Measurements from ENCODE around the gene H2AZ2.

H2AZ2 gene

GRCh38 chr7:44798649-44799305 lies 49.1 kb downstream of the H2AZ2 start:
- TF ChIP-seq POU6F1 (CRISPR knock-in tag; IDR thresholded peaks at IDR 0.05; ENCODE audit: borderline replicate concordance, low read depth) (no peak), GLIS3 (CRISPR knock-in tag; IDR thresholded peaks at IDR 0.05) (0 out of 2 replicates have a peak, but pooled peaks have one; percentile 8), CREB5 (CRISPR knock-in tag; IDR thresholded peaks at IDR 0.05; ENCODE audit: low read depth) (no peak), CSDC2 (CRISPR knock-in tag; IDR thresholded peaks at IDR 0.05) (no peak), ZC3H10 (CRISPR knock-in tag; IDR thresholded peaks at IDR 0.05) (no peak)
- ATAC-seq: no peak

GRCh38 chr7:44797329-44798258 lies 50.3 kb downstream of the H2AZ2 start:
- no peak for TF ChIP-seq ZFP3 (CRISPR knock-in tag; IDR thresholded peaks at IDR 0.05)
- no peak for TF ChIP-seq ARNTL (CRISPR knock-in tag; IDR thresholded peaks at IDR 0.05; ENCODE audit: borderline replicate concordance, low read depth)
- TF ChIP-seq ZNF565 (CRISPR knock-in tag; conservative IDR thresholded peaks at IDR 0.05; ENCODE audit: low read depth): no peak
- TF ChIP-seq CSRNP3 (CRISPR knock-in tag; IDR thresholded peaks at IDR 0.05): peak; percentile 2
- TF ChIP-seq BACH2 (CRISPR knock-in tag; IDR thresholded peaks at IDR 0.05; ENCODE audit: borderline replicate concordance): no peak
- no peak for TF ChIP-seq ESRRG (CRISPR knock-in tag; IDR thresholded peaks at IDR 0.05)
- TF ChIP-seq PATZ1 (CRISPR knock-in tag; IDR thresholded peaks at IDR 0.05; ENCODE audit: borderline replicate concordance): peak; percentile 59; the same call in 1 of the 2 replicates
- peak; percentile 72 for ATAC-seq

GRCh38 chr7:44796504-44797328 lies 51.2 kb downstream of the H2AZ2 start, which contains the start of gene PPIA:
Gene PPIA, plus strand, starts transcription at chr7:44796681. Its CDS starts 44 bp downstream, at chr7:44796725.
- peak; percentile 92 for ATAC-seq
- peak; percentile 96 for TF ChIP-seq ESRRG (CRISPR knock-in tag; IDR thresholded peaks at IDR 0.05)
- TF ChIP-seq ZFP30 (CRISPR knock-in tag; IDR thresholded peaks at IDR 0.05): peak; percentile 38; the same call in 1 of the 2 replicates
- no peak for TF ChIP-seq RARB (CRISPR knock-in tag; IDR thresholded peaks at IDR 0.05)
- TF ChIP-seq POU6F1 (CRISPR knock-in tag; IDR thresholded peaks at IDR 0.05; ENCODE audit: borderline replicate concordance, low read depth): peak; percentile 59; the same call in 1 of the 2 replicates
- peak; percentile 72; the same call in 1 of the 2 replicates for TF ChIP-seq PATZ1 (CRISPR knock-in tag; IDR thresholded peaks at IDR 0.05; ENCODE audit: borderline replicate concordance)
- 0 out of 2 replicates have a peak, but pooled peaks have one; percentile 34 for TF ChIP-seq BACH2 (CRISPR knock-in tag; IDR thresholded peaks at IDR 0.05; ENCODE audit: borderline replicate concordance)
- no peak; the same call in 1 of the 2 replicates for TF ChIP-seq CREB5 (CRISPR knock-in tag; IDR thresholded peaks at IDR 0.05; ENCODE audit: low read depth)
- peak; percentile 40; the same call in 1 of the 2 replicates for TF ChIP-seq GLIS3 (CRISPR knock-in tag; IDR thresholded peaks at IDR 0.05)
- TF ChIP-seq ZNF8 (CRISPR knock-in tag; IDR thresholded peaks at IDR 0.05): no peak; the same call in 1 of the 2 replicates
- TF ChIP-seq ARNTL (CRISPR knock-in tag; IDR thresholded peaks at IDR 0.05; ENCODE audit: borderline replicate concordance, low read depth): peak; percentile 67; the same call in 1 of the 2 replicates
- peak; percentile 80 for TF ChIP-seq ZNF70 (CRISPR knock-in tag; IDR thresholded peaks at IDR 0.05)
- peak; percentile 57; the same call in 1 of the 2 replicates for TF ChIP-seq CSRNP3 (CRISPR knock-in tag; IDR thresholded peaks at IDR 0.05)
- TF ChIP-seq CSDC2 (CRISPR knock-in tag; IDR thresholded peaks at IDR 0.05): peak; percentile 79
- peak; percentile 72 for TF ChIP-seq ZFP3 (CRISPR knock-in tag; IDR thresholded peaks at IDR 0.05)
- TF ChIP-seq ZC3H10 (CRISPR knock-in tag; IDR thresholded peaks at IDR 0.05): peak; percentile 73; the same call in 1 of the 2 replicates
